Coronary artery (tissue), 2 donors: ENCODE results near the gene ASAP3.

Source experiments
- DNase-seq: peaks from one replicate; pipeline ENCODE4 v3.0.0-alpha.2; 2017; ENCODE audit warnings: low spot score
- H3K27ac ChIP-seq, 2 donors: fragments of 200-600 bp; sonication (generic); one replicate each; pipeline ENCODE4 v1.5.1; 2016 to 2019
- H3K4me3 ChIP-seq: fragments of 200-600 bp; sonication (generic); 2 replicates; pipeline ENCODE4 v1.5.1; 2016; ENCODE audit warnings: mild to moderate bottlenecking, moderate library complexity
- TF ChIP-seq, protein P1 (sequence below): fragments of 200-600 bp; sonication (generic); IDR thresholded peaks from one replicate; pipeline ENCODE4 v1.5.1; 2019; ENCODE audit warnings: antibody characterized with exemption

The ASAP3 gene

DNA sequence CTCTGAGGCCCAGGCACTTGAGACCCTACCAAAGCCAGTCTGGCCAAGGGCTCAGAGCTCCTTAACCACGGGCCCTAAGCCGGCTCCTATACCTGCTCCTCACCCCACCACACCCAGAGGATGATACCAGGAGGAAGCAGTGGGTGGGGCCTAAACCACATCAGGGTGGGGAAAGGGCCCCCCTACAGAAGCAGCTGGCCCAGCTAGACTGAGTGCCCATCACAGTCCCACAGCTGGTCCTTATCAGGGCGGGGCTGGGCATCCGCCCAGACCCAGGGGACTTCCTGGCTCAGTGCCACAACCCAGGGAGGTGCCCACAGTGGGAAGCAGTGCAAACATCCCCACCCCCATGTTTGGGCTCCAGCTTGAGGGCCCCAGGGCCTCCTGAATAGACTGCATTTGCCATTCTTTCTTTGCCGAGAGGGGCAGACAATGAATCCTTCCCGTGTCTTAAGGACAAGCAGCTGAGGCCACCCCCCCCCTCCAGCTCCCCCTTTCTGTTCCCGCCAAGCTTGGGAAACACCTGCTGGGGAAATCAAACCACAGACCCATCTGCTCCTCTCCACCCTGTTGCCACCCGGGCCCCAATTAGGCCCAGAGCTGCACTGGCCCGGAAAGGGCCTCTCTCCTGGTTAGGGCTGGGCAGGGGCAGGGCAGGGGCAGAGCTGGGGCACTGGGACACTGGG lies 40.9 kb upstream of the ASAP3 start:
- Histone ChIP-seq H3K27ac (no peak overlapping the region), H3K4me3 (no peak overlapping the region)
- no peak for DNase-seq
- TF ChIP-seq, protein P1, sequence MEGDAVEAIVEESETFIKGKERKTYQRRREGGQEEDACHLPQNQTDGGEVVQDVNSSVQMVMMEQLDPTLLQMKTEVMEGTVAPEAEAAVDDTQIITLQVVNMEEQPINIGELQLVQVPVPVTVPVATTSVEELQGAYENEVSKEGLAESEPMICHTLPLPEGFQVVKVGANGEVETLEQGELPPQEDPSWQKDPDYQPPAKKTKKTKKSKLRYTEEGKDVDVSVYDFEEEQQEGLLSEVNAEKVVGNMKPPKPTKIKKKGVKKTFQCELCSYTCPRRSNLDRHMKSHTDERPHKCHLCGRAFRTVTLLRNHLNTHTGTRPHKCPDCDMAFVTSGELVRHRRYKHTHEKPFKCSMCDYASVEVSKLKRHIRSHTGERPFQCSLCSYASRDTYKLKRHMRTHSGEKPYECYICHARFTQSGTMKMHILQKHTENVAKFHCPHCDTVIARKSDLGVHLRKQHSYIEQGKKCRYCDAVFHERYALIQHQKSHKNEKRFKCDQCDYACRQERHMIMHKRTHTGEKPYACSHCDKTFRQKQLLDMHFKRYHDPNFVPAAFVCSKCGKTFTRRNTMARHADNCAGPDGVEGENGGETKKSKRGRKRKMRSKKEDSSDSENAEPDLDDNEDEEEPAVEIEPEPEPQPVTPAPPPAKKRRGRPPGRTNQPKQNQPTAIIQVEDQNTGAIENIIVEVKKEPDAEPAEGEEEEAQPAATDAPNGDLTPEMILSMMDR: no peak

DNA sequence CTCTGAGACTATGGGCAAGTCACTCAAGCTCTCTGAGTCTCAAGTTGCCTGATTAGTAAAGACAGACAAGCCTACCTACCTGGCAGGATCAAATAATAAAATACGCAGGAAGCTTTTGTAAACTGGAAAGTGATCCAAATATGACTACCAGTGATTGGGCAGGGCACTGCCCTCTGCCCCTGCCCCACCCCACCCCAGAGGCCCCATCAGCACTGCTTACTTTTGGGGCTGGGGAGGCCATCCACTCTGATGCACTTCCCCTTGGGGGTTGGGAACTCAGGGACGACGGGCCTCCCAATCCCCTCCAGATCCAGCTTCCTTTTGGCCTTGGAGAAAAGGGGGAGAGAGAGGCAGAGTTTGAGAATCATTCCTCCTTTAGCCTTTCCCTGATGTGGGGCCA lies 40.2 kb upstream of the ASAP3 start:
- TF ChIP-seq, protein P1: no peak
- Histone ChIP-seq H3K27ac (no peak overlapping the region), H3K4me3 (no peak overlapping the region)
- DNase-seq: no peak

DNA sequence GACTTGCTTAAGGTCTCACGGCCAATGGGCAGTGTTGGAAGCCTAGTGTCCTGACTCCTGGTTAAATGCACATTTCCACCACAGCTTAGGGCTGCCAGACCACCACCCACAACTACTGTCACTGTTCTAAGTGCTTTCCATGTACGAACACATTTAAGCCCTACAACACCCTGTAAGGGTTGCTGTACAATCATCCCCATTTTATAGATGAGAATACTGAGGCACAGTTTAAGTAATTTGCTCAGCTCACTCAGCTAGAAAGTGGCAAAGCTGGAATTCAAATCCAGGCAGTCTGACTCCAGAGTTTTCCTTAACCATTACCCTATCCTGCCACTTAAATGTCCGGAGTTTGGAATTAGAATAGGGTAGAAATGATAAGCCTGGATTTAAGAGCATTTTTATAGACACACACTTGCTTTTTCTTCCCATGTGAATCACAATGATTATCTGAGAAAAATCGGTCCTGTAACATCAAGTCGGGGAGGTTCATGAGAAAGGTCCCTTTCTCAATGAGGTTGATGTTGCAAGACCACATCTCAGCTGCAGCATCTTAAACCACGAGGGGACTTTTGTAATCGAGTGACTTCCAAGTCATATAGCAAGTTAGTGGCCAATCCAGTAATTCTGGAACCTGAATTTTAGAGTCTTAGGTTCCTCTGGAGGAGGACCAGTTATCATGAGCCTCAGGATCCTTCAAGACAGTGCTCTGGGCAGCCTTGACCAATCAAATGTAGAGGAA lies 38.4 kb upstream of the ASAP3 start:
- TF ChIP-seq, protein P1: no peak
- no peak overlapping the region for H3K27ac ChIP-seq
- no peak for DNase-seq
- no peak overlapping the region for H3K4me3 ChIP-seq

DNA sequence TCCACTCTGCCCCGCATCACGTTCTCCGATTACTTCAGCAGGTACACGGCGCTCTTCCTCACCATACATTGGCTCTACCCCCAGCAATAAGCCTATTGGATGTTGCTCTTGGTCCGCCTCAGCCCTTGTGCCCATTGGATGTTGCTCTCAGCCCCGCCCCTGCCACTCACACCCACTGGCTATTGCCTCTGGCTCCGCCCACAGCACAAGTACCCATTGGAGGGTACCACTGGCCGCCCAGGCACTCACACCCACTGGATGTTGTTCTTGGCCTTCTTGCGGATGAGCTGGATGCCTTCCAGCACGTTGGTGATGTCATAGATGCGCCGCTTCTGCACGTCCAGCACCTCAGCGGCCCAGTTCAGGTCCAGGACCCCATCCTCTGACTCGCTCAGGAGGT lies 37.6 kb upstream of the ASAP3 start:
- TF ChIP-seq, protein P1: no peak
- Histone ChIP-seq H3K4me3 (no peak overlapping the region), H3K27ac (no peak overlapping the region)
- no peak for DNase-seq

DNA sequence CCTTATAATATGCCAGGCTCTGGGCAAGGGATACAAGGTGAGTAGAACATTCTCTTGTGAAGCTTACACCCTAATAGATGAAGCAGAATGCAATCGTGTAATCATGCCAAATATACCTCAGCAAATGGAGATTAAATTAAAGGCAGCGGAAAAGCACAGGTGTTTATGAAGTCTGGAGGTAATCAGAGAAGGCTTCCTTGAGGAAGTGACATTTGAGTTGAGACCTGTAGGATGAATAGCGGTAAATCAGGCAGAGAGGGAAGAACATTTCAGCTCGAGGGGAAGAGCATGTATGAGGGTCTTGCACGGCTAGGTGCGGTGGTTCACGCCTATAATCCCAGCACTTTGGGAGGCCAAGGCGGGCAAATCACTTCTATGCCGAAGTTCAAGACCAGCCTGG lies 33.6 kb upstream of the ASAP3 start:
- TF ChIP-seq, protein P1: no peak
- DNase-seq: no peak
- Histone ChIP-seq H3K4me3 (no peak overlapping the region), H3K27ac (no peak overlapping the region)

DNA sequence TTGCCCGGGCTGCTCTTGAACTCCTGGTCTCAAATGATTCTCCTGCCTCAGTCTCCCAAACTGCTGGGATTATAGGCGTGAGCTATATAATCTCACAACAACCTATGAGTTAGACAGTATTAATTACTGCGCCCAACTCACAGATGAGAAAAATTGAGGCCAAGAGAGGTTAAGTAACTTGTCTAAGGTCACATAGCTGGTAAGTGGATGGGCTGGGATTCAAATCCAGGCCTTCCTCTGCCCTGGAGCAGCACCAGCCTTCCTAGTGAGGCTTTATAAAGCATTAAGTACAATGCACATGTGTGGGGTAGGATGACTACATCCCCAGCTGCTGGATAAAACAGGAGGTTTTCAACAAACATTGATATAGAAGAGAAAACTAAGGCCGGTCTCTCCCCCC lies 31.9 kb upstream of the ASAP3 start:
- TF ChIP-seq, protein P1: no peak
- DNase-seq: no peak
- Histone ChIP-seq H3K27ac (no peak overlapping the region), H3K4me3 (no peak overlapping the region)

DNA sequence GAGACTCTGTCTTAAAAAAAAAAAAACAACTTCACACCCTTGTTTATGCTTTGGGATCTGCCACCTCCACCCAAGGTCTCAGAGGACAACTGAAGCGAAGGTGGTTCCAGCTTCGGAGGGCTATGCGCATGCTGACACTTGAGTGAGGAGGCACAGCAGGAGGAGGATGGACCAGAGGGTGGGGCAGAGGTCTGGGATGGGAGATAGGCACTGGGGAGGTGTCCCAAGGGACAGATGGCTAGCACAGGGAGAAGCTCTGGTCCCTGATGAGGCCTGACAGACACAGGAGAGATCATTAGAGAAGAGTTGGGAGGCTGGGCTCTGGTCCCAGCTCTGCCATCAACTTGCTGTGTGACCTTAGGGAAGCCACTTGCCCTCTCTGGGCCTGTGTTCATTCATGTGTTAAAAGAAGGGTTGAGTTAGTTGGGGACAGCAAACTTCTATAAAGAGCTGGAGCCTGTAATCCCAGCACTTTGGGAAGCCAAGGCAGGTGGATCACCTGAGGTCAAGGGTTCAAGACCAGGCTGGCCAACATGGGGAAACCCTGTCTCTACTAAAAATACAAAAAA lies 30.2 kb upstream of the ASAP3 start:
- H3K27ac ChIP-seq: no peak overlapping the region
- no peak overlapping the region for H3K4me3 ChIP-seq
- DNase-seq: no peak
- TF ChIP-seq, protein P1: no peak
